Lung (tissue), 12 donors: ENCODE results near the gene ATF6. TPM values are rescaled to one million over a fixed set of nuclear protein-coding genes. Genes with fewer than 3 reads are reported as not detected.

Experiments
- ATAC-seq: fragments of 200-7000 bp; cut with Tn5 transposase; one replicate; pipeline ENCODE4 v1.9.1; 2020; ENCODE audit warnings: moderate number of reproducible peaks; ENCODE audit not compliant: insufficient read depth, low FRiP score
- DNase-seq, 3 donors: peaks; one replicate each; pipeline ENCODE4 v3.0.0-alpha.2; 2013 to 2017
- H3K27ac ChIP-seq, 2 donors: one replicate each; pipeline ENCODE4 v1.5.1; 2013; ENCODE audit warnings: mild to moderate bottlenecking in 2 of 2, moderate library complexity in 2 of 2, control low read depth in 1 of 2, inconsistent platforms in 1 of 2, low read depth in 1 of 2, low read length in 1 of 2
- H3K27me3 ChIP-seq, 3 donors: one replicate each; pipeline ENCODE4 v1.5.1; 2013; ENCODE audit warnings: low read length in 2 of 3; ENCODE audit not compliant: control insufficient read depth in 3 of 3, insufficient read depth in 3 of 3
- H3K36me3 ChIP-seq, 4 donors: one replicate each; pipeline ENCODE4 v1.5.1; 2013; ENCODE audit warnings: low read length in 4 of 4, mild to moderate bottlenecking in 1 of 4, moderate library complexity in 1 of 4; ENCODE audit not compliant: control insufficient read depth in 4 of 4, insufficient read depth in 4 of 4
- H3K4me1 ChIP-seq, 5 donors: one replicate each; pipeline ENCODE4 v1.5.1; 2013; ENCODE audit warnings: low read length in 5 of 5, mild to moderate bottlenecking in 2 of 5, moderate library complexity in 1 of 5; ENCODE audit not compliant: control insufficient read depth in 5 of 5, insufficient read depth in 5 of 5
- H3K4me3 ChIP-seq: one replicate; pipeline ENCODE4 v1.5.1; 2013; ENCODE audit warnings: mild to moderate bottlenecking, control low read depth, moderate library complexity
- H3K9ac ChIP-seq, 2 donors: one replicate each; pipeline ENCODE4 v1.5.1; 2013; ENCODE audit warnings: low read length in 2 of 2, control low read depth in 1 of 2; ENCODE audit not compliant: insufficient read depth in 1 of 2
- H3K9me3 ChIP-seq, 4 donors: one replicate each; pipeline ENCODE4 v1.5.1; 2013; ENCODE audit warnings: low read length in 3 of 4, mild to moderate bottlenecking in 1 of 4, moderate library complexity in 1 of 4; ENCODE audit not compliant: control insufficient read depth in 4 of 4, insufficient read depth in 3 of 4
- WGBS, 2 donors: extraction: QIAGEN DNeasy Blood & Tissue Kit; methylation state at CpG; one replicate each; pipeline ENCODE4 v1.1.7; 2013; 5-methylcytosine and 5-hydroxymethylcytosine counted together
- polyA plus RNA-seq, 2 donors: library from polyadenylated mRNA; stranded (reverse); fragments of 200-250 nt; gene quantifications; one replicate each; pipeline ENCODE4 v1.2.1, GENCODE V29; 2013
- total RNA-seq, 2 donors: library from RNA; depleted of rRNA in 1 of 2; stranded (reverse); fragments of >200 nt in 1 of 2; gene quantifications; one replicate each; pipeline ENCODE4 v1.2.1, GENCODE V29; 2014 to 2021
- TF ChIP-seq, protein P1 (sequence below): IDR thresholded peaks from 2 replicates; pipeline ENCODE4 v1.5.1; 2012; ENCODE audit warnings: mild to moderate bottlenecking; ENCODE audit errors: control extremely low read depth, extremely low read depth
- donor health status: control.
- donor health status: control.
- donor health status: Bipolar disorder and iron deficiency.
- donor health status: healthy.
- donor health status: DM: yes; HTN: yes; CAD: no.

The ATF6 gene
- total and polyA plus RNA-seq, 4 donors: 4.3 to 44.8 (median 22.6) TPM

DNA sequence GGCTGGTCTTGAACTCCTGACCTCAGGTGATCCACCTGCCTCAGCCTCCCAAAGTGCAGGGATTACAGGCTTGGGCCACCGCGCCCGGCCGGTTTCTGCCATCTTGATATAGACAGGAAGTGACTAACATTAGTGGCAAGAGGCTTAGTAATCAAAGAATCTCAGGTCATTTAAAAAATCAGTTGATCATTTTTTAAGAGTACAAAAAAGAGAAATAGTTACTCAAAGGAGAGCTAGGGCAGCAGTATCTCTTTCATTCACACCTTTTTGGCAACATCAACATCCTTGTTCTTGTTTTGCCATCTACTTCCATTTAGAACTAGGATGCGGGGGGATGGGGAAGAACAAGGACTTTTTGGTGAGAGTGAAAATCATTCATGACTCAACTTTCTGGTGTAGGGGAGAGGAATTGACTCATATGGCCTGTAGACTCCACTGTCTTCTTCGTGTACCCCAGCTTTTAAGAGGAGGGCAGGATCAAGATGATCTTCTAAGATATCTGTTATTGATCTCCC, 36.0 kb upstream of the ATF6 start:
- H3K27ac ChIP-seq: no peak overlapping the region
- WGBS, 2 donors: 56 to 77% methylated on average over 6 of the region's 6 CpGs
- no peak overlapping the region for H3K4me3 ChIP-seq
- no peak for ATAC-seq
- H3K9me3 ChIP-seq: no peaks in the 10 kb centered on the region
- peaks cover 0 to 12% (median 5%) of the 10 kb centered on the region in 3 donors for H3K27me3 ChIP-seq
- H3K36me3 ChIP-seq: no peaks in the 10 kb centered on the region
- no peak overlapping the region for H3K9ac ChIP-seq
- peaks cover 0 to 9% (median 0%) of the 10 kb centered on the region in 5 donors for H3K4me1 ChIP-seq
- TF ChIP-seq, protein P1, sequence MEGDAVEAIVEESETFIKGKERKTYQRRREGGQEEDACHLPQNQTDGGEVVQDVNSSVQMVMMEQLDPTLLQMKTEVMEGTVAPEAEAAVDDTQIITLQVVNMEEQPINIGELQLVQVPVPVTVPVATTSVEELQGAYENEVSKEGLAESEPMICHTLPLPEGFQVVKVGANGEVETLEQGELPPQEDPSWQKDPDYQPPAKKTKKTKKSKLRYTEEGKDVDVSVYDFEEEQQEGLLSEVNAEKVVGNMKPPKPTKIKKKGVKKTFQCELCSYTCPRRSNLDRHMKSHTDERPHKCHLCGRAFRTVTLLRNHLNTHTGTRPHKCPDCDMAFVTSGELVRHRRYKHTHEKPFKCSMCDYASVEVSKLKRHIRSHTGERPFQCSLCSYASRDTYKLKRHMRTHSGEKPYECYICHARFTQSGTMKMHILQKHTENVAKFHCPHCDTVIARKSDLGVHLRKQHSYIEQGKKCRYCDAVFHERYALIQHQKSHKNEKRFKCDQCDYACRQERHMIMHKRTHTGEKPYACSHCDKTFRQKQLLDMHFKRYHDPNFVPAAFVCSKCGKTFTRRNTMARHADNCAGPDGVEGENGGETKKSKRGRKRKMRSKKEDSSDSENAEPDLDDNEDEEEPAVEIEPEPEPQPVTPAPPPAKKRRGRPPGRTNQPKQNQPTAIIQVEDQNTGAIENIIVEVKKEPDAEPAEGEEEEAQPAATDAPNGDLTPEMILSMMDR: no peak
- DNase-seq: no peak

DNA sequence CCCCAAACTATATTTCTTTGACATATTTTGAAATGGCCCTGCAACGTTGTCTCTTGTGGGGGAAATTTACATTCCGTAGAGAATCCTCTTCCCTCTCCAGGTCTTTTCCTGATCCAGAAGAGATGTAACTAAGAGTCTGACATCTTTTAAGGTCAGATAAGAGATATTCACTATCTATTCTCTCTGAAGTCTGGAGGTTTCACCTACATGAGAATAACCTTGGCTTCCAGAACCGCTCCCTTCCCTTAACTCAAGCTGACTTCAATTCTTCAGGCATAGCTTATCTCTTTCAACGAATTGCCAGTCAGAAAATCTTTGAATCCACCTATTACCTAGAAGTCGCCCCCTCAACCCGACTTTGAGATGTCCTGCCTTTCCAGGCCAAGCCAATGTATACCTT, 34.9 kb upstream of the ATF6 start:
- no peaks in the 10 kb centered on the region for H3K36me3 ChIP-seq
- DNase-seq: no peak
- H3K4me1 ChIP-seq: peaks cover 0 to 1% (median 0%) of the 10 kb centered on the region in 5 donors
- WGBS, 2 donors: 87 to 96% methylated on average over 6 of the region's 6 CpGs
- H3K27ac ChIP-seq: no peak overlapping the region
- TF ChIP-seq, protein P1: no peak
- no peaks in the 10 kb centered on the region for H3K9me3 ChIP-seq
- H3K27me3 ChIP-seq: peaks cover 0 to 12% (median 8%) of the 10 kb centered on the region in 3 donors
- no peak overlapping the region for H3K9ac ChIP-seq
- no peak for ATAC-seq
- H3K4me3 ChIP-seq: no peak overlapping the region

DNA sequence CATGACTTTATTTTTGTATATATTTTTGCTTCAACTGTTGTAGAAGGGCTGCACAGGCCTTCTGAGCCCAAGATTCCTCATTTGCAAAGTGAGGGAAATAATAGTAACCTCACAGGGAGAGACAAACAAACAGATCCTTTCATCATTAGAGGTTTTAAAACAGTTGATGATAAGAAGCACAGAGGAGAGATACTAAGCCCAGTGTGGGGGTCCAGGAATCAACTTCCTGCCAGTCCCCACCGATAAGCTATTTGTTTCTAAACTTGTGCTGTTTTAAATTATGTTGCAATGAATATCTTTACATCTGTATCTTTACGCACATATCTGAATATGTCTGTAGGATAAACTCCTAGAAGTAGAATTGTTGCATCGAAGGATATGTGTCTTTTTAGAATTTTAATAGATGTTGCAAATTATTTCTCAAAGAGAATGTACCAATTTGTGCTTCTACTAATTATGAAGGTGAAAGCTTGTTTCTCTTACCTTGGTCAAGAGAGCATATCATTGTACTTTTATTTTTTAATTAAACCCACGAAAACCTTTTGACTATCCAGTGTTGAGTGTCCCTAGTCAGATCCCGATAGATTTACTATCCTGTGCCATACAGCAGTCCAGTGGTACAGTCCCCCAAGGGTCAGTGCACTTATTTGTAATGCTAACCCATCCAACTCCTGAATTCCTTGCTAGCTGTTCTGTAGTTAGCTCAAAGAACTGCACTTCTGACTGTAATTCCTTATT, 34.0 kb upstream of the ATF6 start:
- no peaks in the 10 kb centered on the region for H3K36me3 ChIP-seq
- no peaks in the 10 kb centered on the region for H3K4me1 ChIP-seq
- peaks cover 0 to 12% (median 8%) of the 10 kb centered on the region in 3 donors for H3K27me3 ChIP-seq
- H3K9ac ChIP-seq: no peak overlapping the region
- no peak overlapping the region for H3K27ac ChIP-seq
- no peaks in the 10 kb centered on the region for H3K9me3 ChIP-seq
- H3K4me3 ChIP-seq: no peak overlapping the region
- TF ChIP-seq, protein P1: no peak
- DNase-seq (no peak), ATAC-seq (no peak)
- 74 to 92% methylated on average over 5 of the region's 5 CpGs for WGBS, 2 donors
